RWPE2 (cell line): ENCODE results near the gene PNPLA3.

Experiments used
- ATAC-seq: fragments of 200-7000 bp; cut with Tn5 transposase; 3 replicates; pipeline ENCODE4 v1.9.1; 2021; ENCODE audit warnings: low read depth
- DNase-seq: peaks from one replicate; pipeline ENCODE4 v3.0.0-alpha.2; 2020; ENCODE audit warnings: low spot score
- H3K27ac ChIP-seq: fragments of 450-650 bp; 2 replicates; pipeline ENCODE4 v1.5.1; 2017; ENCODE audit warnings: mild to moderate bottlenecking; ENCODE audit not compliant: poor library complexity, severe bottlenecking
- H3K27me3 ChIP-seq: fragments of 250-450 bp; sonication (Bioruptor Pico); 2 replicates; pipeline ENCODE4 v1.5.1; 2021; ENCODE audit warnings: mild to moderate bottlenecking, moderate library complexity; ENCODE audit not compliant: insufficient read depth, poor library complexity, severe bottlenecking
- H3K36me3 ChIP-seq: fragments of 250-450 bp; sonication (Bioruptor Pico); 2 replicates; pipeline ENCODE4 v1.5.1; 2020; ENCODE audit warnings: low read depth, mild to moderate bottlenecking, moderate library complexity
- H3K4me1 ChIP-seq: fragments of 250-450 bp; sonication (Bioruptor Pico); 2 replicates; pipeline ENCODE4 v1.5.1; 2021; ENCODE audit warnings: mild to moderate bottlenecking, moderate library complexity; ENCODE audit not compliant: insufficient read depth, poor library complexity, severe bottlenecking
- H3K4me3 ChIP-seq: fragments of 250-450 bp; sonication (Bioruptor Pico); 2 replicates; pipeline ENCODE4 v1.5.1; 2021; ENCODE audit warnings: mild to moderate bottlenecking, moderate library complexity; ENCODE audit not compliant: severe bottlenecking
- H3K9me3 ChIP-seq: fragments of 250-450 bp; sonication (Bioruptor Pico); 2 replicates; pipeline ENCODE4 v1.5.1; 2021; ENCODE audit warnings: mild to moderate bottlenecking, moderate library complexity; ENCODE audit not compliant: severe bottlenecking
- TF ChIP-seq, protein P1 (sequence below): fragments of 450-650 bp; IDR thresholded peaks from one replicate; pipeline ENCODE4 v1.5.1; 2017; ENCODE audit warnings: mild to moderate bottlenecking, moderate library complexity; ENCODE audit not compliant: poor library complexity, severe bottlenecking

PNPLA3 gene

GRCh38 chr22:43948836-43949406 lies 25.3 kb downstream of the PNPLA3 start:
- TF ChIP-seq, protein P1, sequence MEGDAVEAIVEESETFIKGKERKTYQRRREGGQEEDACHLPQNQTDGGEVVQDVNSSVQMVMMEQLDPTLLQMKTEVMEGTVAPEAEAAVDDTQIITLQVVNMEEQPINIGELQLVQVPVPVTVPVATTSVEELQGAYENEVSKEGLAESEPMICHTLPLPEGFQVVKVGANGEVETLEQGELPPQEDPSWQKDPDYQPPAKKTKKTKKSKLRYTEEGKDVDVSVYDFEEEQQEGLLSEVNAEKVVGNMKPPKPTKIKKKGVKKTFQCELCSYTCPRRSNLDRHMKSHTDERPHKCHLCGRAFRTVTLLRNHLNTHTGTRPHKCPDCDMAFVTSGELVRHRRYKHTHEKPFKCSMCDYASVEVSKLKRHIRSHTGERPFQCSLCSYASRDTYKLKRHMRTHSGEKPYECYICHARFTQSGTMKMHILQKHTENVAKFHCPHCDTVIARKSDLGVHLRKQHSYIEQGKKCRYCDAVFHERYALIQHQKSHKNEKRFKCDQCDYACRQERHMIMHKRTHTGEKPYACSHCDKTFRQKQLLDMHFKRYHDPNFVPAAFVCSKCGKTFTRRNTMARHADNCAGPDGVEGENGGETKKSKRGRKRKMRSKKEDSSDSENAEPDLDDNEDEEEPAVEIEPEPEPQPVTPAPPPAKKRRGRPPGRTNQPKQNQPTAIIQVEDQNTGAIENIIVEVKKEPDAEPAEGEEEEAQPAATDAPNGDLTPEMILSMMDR = no peak
- no peak for ATAC-seq
- no peak overlapping the region for H3K27ac ChIP-seq
- H3K36me3 ChIP-seq = 0 out of 2 replicates have a peak, but pooled peaks cover 7% of the 10 kb centered on the region
- H3K27me3 ChIP-seq = no peaks in the 10 kb centered on the region
- DNase-seq = no peak
- H3K9me3 ChIP-seq = no peaks in the 10 kb centered on the region
- H3K4me3 ChIP-seq = no peak overlapping the region
- peaks cover under 1% of the 10 kb centered on the region for H3K4me1 ChIP-seq

DNA sequence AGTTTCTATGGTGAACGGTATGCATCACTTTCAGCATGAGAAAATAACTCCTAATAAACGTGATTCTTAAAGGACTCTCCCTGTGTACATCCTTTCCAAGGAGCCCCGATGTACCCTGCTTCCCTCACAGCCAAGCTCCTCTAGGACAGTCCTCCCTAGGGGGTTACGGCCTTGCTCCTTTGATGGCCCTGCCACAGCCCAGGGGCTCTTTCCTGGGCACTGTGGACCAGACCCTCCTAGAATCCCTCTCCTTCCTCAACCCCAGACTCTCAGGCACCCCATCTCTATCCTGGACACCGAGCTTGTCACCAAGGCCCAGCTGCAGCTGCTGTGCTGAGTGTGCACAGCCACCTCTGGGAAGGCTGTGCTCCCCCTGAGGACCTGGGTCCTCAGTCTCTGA lies 27.8 kb downstream of the PNPLA3 start:
- DNase-seq (no peak), ATAC-seq (no peak)
- Histone ChIP-seq H3K4me1 (peaks cover 8% of the 10 kb centered on the region), H3K9me3 (no peaks in the 10 kb centered on the region), H3K4me3 (no peak overlapping the region), H3K27ac (no peak overlapping the region), H3K27me3 (no peaks in the 10 kb centered on the region), H3K36me3 (0 out of 2 replicates have a peak, but pooled peaks cover 2% of the 10 kb centered on the region)
- TF ChIP-seq, protein P1 = no peak

GRCh38 chr22:43951966-43952365 lies 28.4 kb downstream of the PNPLA3 start:
- H3K9me3 ChIP-seq = no peaks in the 10 kb centered on the region
- no peaks in the 10 kb centered on the region for H3K36me3 ChIP-seq
- no peak for DNase-seq
- H3K27ac ChIP-seq = no peak overlapping the region
- no peaks in the 10 kb centered on the region for H3K27me3 ChIP-seq
- TF ChIP-seq, protein P1 = no peak
- no peak overlapping the region for H3K4me3 ChIP-seq
- ATAC-seq = no peak
- H3K4me1 ChIP-seq = peaks cover 13% of the 10 kb centered on the region

DNA sequence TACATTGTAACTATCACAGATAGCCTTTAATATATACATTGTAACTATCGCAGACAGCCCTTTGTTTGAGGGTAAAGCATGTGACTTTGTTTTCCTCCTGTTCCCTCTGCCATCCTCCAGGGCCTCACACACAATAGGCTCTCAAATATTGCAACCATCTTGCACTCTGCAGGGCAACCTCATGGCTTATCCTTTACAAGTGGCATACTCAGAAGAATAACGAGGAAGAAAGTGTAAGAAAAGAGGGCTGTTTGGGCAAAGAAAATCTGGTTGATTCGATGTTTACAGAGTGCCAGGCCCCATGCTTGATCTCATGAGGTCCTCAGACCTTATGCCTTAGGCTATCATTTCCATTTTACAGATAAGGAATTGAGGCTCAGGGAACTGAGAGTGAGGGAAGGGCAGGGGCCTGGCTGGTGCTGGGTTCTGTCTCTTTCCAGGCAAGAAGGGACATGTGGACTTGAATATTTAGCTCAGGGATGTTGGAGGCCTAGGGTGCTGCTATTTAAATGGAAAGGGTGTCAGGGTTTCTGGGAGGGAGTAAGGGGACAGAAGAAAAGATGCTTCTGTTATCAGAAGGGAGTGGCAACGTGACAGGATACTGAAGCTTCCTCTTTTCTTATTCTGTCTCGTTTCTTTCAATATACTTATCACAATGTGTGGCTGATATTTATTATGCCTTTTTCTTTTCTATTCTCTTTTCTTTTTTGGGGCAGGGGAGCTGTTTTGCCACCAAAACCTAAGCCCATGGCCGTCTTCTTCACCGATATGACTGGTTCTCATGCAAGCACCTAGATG lies 30.6 kb downstream of the PNPLA3 start:
- TF ChIP-seq, protein P1 = no peak
- Histone ChIP-seq H3K4me3 (peak overlapping the region; percentile 80), H3K36me3 (no peaks in the 10 kb centered on the region), H3K27me3 (no peaks in the 10 kb centered on the region), H3K9me3 (no peaks in the 10 kb centered on the region), H3K4me1 (peaks cover 13% of the 10 kb centered on the region), H3K27ac (peak overlapping the region; percentile 60)
- ATAC-seq (no peak), DNase-seq (no peak)
